HG02885 (cell line): Measurements from ENCODE around the gene SLC9A9.

Experiments used
- ATAC-seq: cut with Tn5 transposase; IDR thresholded peaks from one replicate; pipeline ENCODE4 v1.9.1; 2021; ENCODE audit warnings: mild to moderate bottlenecking; ENCODE audit not compliant: unreplicated experiment, poor library complexity

The SLC9A9 gene

DNA sequence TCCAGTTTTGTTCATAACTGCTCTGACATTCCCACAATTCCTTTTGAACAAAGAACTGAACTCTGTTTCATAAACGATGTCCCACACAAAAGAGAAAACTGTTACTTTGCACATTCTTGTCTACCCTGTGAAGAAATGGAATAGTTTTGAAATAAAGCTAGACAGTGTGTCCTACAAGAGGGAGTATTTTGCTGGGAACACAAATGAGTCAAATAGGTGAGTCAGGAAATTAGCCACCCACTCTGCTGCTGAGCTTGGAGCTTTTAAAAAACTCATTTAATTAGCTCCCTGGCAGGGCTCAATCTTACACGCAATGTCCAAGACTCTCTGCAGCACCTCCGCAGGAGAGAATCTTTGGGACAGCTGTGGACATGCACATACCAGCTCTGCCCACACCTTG, 193.4 kb downstream of the SLC9A9 start:
- ATAC-seq = no peak

DNA sequence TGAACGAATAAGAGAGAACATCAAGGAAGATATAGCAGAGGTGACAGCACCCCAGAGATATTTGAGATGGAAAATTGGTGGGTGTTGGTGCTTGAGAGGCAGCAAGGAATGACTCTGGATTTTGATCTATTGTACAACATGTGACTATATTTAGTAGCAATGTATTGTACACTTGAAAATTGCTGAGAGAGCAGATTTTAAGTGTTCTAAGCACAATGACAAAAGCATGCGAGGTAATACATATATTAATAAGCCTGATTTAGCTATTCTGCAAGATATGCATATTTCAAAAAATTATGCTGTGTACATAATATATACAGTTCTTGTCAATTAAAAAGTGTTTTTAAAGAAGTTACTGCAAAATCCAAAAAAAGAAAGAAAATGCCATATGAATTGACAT, 194.3 kb downstream of the SLC9A9 start:
- ATAC-seq = no peak

DNA sequence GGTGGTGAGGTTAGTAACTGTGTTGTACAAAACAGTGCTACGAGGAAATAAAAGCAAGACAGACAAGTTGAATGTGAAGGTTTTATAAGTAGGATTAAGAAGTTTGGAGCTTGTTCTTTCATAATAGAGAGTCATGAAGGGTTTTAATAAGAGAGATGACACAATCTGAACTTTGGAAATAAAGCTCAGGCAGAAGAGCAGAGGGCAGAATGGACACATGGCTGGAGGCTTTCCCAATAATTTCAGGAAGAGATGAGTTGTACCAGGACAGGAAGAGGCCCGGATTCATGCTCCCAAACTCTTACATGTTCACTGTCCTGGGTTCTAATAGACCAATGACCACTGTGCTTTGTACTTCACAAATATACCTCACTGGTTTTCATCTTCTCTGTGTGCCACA, 194.8 kb downstream of the SLC9A9 start:
- no peak for ATAC-seq

DNA sequence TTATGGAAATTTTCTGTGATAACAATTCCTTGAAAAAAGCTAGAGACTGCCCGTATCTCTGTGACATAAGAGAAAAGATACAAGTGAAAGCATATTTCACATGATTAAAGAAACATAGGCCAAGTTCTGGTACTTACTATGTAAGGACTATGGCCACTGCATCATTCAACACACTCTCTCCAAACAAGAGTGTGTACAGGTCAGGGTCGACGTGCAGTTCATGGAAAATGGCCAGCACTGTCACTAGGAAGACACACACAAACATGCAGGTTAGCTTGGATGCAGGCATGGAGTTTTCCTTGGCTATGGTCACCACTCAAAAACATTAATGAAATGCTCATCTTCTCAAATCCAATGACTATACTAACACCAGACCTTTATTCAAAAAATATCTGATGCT, 196.2 kb downstream of the SLC9A9 start:
- ATAC-seq = no peak

DNA sequence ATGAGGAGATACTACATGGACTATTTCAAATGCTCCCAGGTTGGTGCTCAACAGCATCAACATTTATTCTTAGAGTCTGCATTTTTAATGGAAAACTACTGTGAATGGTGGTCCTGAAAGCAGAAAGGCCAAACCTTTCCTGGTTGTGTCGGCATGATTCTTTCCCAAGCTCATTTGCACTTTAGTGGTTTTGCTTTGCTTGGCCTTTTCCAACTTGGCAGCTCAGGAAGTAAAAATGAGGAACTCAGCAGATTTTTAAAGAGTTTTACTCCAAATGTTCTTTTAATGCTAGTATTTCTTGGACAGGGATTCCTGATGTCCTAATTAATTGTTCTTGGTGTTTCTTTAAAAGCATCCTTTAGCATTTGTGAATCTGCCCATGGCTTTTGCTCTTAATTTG, 197.4 kb downstream of the SLC9A9 start:
- ATAC-seq = no peak

DNA sequence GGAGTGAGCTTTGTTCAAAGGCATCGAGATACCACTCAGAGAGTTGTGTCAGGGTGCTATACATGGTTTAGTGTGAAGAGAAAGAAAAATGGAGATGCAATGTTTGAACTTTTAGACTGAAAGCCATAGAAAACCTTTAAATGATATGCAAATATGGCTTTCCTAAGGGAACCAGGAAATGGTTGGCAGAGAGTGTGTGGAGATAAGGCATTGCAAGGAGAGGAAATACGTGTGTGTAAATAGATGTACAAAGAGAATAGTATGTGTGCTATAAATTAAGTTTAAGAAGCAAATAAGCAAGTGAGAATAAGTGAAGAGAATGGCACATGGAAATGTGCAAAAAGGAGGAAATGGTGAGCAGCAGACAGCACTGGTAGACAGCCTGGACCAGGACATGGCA, 198.1 kb downstream of the SLC9A9 start:
- ATAC-seq = no peak

DNA sequence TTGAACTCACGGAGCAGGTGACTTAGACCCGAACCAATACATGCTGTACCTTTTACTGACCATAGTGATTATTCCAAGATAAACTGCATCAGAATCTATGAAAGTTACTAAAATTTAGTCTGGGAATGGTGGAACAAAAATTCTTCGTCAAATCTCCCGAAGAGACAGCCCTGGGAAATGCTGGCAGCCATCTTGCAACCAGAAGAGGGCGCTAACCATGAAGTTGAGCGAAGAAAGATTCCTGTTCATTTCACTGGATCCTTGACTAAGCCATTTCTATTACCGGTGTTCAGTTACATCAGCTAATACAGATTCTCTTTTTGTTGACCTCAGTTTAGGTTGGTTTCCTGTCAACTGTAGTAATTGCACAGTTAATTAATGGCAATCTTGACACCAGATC, 199.6 kb downstream of the SLC9A9 start:
- no peak for ATAC-seq

DNA sequence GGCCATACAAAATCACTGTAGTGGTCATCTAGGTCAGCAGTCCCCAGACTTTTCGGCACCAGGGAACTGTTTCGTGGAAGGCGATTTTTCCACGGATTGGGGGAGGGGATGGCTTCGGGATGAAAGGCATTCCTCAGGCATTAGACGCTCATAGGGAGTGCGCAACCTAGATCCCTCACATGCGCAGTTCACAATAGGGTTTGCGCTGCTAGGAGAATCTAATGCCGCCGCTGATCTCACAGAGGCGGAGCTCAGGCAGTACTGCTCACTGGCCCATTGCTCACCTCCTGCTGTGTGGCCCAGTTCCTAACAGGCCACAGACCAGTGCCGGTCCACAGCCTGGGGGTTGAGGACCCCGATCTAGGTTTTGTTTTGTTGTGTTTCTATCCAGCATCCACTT, 200.1 kb downstream of the SLC9A9 start:
- ATAC-seq = no peak

DNA sequence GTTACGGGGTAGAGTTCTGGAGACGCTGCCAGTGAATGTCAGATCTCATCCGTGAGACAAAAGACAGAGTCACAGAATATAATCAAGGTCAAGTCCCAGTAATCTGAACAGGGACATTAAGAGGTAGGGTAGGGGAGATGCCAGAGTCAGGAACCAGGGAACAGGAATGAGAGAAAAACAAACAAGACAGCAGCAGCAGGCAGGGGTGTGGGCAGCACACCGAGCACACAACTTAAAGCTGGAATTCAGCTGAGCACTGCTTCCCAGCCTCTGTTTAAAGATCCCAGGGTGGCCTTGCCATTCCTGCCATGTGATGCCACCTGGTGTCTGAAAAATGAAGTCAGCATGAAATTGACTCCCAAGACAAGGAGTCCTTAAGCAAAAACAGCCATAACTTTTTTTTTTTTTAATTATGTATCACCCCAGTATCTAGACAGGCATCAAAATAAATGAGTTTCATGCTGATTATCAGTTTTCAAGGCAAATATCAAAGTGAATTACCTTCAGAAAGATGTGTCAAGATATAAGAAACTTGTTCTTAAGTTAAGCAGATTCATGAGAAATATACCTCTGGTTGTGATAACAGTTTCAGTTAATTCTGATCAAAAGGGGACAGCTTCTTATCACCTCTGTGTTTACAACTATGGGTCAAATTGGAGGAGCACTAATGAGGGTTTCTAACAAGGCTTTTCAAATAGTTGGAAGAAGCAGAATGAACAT, 203.7 kb downstream of the SLC9A9 start:
- no peak for ATAC-seq

DNA sequence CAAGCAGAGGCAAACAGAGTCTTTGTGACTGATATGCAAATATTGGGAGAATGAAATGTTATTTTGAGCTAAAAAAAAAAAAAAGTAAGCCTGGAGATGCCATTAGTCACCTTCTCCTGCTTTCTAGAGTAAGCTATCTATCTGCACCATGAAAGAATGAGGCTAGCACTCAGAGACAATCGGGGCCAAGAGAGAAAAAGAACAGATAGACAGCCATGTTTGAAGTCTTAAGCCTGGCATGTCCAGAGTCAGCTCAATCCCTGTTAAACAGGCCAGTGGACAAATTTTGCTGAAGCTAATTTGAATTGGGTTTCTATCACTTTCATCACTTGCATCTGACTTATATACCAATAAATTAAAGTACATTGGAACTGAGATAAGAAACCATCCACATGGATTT, 204.4 kb downstream of the SLC9A9 start:
- no peak for ATAC-seq

DNA sequence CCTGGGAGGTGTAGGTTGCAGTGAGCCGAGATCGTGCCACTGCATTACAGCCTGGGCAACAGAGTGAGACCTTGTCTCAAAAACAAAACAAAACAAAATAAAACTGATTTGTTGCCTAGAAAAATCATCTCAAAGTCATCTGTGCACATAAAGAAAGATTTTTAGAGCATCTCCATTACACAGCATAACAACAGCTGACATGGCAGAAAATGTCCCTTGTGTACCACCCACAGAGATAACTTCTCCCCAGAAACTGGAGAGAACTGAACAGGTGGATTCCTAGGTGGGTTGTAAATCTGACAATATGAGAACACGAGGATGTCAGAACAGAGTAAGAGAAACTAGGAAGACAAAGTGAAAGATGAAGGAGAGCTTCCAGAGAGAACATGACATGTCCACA, 207.5 kb downstream of the SLC9A9 start:
- ATAC-seq = no peak

DNA sequence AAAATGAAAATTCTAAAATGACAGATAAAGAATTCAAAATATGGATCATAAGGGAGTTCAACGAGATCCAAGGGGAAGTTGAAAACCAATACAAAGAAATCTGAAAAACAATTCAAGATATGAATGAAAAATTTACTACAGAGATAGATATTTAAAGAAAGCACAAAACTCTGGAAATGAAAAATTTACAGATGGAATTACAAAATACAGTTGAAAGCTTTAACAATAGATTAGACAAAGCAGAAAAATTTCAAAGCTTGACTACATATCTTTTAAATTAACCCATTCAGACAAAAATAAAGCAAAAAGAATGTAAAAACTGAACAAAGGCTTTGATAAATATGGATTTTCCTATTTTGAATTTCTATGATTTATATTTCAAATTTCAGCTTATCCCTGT, 211.1 kb downstream of the SLC9A9 start:
- no peak for ATAC-seq

DNA sequence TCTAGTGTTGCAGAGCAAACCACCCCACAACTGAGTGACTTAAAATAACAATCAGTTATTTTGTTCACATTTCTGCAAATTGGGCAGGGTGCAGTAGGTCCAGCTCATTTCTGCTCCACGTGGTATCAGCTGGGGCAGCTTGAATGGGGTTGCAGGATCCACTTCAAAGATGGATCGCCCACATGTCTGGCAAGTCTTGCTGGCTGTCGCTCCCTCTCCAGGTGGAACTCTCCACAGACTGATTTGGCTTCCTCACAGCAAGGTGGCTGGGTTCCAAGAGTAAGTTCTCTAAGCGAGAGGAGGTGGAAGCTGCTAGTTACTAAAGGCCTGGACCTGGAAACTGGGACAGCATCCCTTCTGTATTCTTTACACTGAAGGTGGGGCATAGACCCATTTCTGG, 213.3 kb downstream of the SLC9A9 start:
- no peak for ATAC-seq

DNA sequence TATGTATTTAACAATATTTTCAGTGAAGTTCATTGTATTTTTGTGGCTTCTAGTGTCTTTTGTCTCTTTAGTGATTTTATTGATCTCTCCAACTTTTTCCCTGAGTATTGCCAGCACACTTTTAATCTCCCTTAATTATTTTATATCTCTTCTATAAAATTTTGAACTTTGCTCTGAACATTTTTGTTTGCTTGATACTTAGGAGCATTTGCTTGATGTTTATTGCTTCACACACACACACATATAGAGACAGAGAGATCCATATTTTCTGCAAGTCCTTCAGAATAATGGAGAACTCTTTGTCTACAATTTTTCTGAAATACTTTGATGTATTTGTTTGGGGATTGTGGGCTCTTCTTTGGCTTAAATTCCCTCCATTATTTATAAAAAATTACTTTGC, 213.8 kb downstream of the SLC9A9 start:
- no peak for ATAC-seq

DNA sequence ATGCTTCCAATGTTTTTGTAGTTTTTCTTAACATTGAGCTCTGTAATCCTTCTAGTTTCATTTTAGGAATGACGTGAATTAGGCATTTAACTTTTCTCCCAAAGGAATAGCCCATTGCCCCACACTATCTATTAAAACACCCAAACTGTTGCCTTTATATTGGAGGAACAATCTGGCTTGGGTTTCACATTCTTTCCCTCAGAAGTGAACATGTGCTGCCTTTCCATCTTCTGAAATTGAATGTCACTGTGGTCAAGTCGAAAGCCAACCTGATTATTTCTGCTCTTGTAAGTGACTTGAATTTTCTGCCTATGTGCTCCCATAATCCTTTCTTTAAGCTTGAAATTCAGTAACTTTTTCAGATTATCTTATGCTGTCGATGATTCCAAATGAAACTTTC, 214.5 kb downstream of the SLC9A9 start:
- ATAC-seq = no peak

DNA sequence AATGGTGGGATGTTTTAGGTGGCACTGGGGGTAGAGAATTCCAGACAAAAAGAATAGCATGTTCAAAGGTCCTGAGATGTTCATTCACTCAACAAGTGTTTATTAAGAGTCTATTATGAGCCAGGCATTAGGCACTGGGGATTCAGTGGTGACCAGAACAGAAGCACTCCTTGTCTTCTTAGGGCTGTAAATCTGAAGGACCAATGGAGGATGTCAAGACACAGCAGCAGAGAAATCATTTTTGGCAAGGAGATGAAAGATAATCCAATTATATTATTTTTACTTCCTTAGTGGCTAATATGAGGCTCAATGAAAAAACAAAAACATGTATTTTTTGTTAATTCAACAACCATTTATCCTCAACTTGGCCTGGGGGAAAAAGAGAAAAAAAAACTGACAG, 218.5 kb downstream of the SLC9A9 start:
- no peak for ATAC-seq

DNA sequence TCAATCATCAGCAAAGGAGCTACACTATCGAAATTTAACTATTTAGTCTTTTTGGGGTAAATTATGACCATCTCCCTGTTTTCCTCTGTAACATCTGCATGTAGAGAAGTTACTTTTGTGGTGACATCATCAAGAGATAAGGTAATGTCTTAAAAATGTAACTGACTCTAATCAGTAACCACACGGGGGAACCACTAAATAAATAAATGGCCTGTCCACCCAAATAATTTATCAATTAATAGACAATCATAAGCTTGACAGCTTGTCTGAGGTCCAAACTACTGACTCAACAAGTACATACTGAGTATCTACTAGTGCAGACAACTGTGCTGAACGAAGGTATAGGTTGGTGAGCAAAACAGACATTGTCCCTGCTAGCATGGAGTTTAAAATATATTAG, 219.3 kb downstream of the SLC9A9 start:
- ATAC-seq = no peak

DNA sequence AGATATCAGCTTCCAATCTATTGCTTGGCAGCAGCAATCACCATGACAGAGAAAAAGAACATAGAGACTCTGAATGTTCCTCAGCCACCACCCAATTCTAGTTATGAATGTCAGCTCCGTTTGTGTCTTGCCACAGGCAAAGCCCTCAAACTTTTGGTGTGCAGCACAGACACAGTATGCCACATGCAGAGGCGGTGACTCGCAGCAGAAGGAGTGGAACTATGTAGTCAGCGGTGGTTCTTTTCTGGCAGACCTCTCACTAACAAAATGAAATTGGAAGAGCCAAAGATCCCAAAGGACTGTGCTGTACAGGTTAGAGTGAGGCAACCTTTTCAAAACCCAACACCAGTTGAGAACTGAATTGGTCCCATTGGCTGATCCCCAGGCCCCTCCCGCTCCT, 220.9 kb downstream of the SLC9A9 start:
- no peak for ATAC-seq

DNA sequence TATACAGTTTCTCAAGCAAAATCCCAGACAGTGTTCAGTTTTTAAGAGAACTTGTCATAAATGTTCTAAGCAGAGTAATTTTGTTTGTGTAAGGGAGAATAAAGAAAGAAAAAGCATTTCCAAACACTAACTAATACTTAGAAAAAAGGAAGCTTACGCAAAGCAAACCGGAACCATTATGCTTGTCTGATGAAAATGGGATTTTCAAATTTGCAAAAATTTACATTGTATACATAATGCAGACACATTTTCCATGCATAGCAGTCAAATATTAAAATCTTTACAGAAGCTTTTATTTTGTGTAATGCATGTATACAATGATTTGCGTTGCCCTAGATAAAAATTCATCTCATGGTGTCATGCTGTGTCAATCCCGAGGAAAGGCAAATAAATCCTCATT, 229.0 kb downstream of the SLC9A9 start:
- ATAC-seq = no peak

DNA sequence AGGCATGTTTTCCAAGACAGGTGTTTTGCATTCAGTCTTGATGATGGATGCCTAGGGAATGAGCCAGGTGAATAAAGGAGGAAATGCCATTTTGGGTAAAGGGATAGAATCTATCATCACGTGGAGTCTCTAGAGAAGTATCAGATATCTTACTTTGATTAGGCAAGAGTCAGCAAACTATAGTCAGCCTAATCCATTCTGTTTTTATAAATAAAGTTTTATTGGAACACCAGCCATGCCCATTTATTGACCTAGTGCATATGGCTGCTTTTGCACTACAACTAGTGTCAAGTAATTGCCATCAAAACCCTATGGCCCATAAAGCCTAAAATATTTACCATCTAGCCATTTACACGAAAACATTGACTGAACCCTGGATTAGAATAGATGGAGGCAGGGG, 231.2 kb downstream of the SLC9A9 start:
- no peak for ATAC-seq

DNA sequence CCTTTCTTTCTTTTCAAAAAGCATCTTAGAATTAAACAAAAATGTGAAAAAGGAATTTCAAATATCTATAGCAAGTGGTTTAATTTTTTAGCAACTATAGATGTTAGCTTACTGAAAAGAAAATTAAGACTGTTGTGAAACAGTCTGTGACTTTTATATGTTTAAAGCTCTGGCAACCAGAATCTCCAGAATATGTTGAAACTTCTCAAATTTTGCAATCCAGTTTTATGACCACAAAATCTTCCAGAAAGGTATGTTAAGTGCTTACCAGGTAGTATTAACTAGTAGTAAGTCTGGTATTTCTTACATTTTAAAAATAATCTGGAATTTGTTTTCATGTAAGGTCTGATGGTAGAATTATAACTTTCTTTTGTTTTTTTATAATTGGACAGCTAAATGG, 235.0 kb downstream of the SLC9A9 start:
- no peak for ATAC-seq

DNA sequence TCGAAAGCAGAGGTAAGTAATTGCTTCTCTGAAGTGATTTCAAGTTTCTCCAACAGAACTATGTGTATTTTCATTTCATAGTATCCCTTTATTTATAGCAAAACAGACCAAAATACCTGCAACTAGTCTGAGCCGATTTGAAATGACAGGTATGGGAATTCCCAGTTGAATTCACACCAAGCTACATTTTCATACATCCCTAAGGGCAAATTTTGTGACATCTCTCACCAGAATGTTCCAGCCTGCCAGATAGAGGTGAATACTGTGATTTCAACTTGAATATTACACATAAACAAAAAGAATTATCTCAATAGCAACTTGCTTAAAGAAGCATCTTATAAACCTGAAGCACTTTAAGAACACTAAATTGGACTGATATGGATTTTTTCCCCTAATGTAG, 235.7 kb downstream of the SLC9A9 start:
- no peak for ATAC-seq

DNA sequence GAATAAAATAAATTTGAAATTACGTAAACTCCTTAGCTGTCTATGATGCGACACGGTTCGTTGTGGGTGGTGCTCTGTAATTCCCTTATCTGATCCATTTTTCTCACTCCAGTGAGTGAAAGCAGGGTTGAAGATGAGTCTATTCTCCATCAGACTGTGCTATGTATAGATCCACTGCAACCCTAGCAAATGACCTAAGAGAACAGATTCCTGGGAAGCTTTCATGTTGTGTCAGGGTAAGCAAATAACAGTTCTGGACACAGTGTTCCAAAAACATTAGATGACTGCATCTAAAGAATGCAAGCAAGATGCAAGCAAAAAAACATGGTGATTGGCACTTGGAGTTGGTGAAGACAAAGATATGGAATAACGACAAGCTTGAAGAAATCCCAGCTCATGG, 239.3 kb downstream of the SLC9A9 start:
- no peak for ATAC-seq
